ENCODE results near the gene IFIT3. TPM values are rescaled to one million over a fixed set of nuclear protein-coding genes. Genes with fewer than 3 reads are reported as not detected.

IFIT3 gene
- total and polyA plus RNA-seq, 5 experiments from 2014 or later: 0.57 to 3.2 (median 1.0) TPM

Other genes starting within 250 kb of the IFIT3 start
- not detected for gene CH25H, start 120.7 kb upstream of the IFIT3 start, total RNA-seq
- gene CH25H, start 120.7 kb upstream of the IFIT3 start, polyA plus RNA-seq: under 1 TPM in 2 of 3 donors, not detected in 1; 0.28 to 0.82 TPM
- gene LIPA, start 76.2 kb upstream of the IFIT3 start, total RNA-seq: 10 to 100 TPM; 31.2 to 38.4 TPM
- 100 to 1,000 TPM in 1 of 3 donors, 10 to 100 TPM in 2; 86.7 to 102 (median 88.6) TPM for gene LIPA, start 76.2 kb upstream of the IFIT3 start, polyA plus RNA-seq
- gene IFIT2, start 26.0 kb upstream of the IFIT3 start, total RNA-seq: 1 to 10 TPM; 5.6 to 7.0 TPM
- gene IFIT2, start 26.0 kb upstream of the IFIT3 start, polyA plus RNA-seq: 1 to 10 TPM; 3.7 to 7.0 (median 5.7) TPM
- gene IFIT1B, start 50.1 kb downstream of the IFIT3 start, total RNA-seq: not detected
- gene IFIT1B, start 50.1 kb downstream of the IFIT3 start, polyA plus RNA-seq: not detected
- gene IFIT1, start 64.6 kb downstream of the IFIT3 start, total RNA-seq: 1 to 10 TPM; 2.9 to 3.7 TPM
- gene IFIT1, start 64.6 kb downstream of the IFIT3 start, polyA plus RNA-seq: 1 to 10 TPM; 1.0 to 6.9 (median 2.9) TPM
- gene IFIT5, start 86.6 kb downstream of the IFIT3 start, total RNA-seq: 10 to 100 TPM; 22.0 to 23.4 TPM
- gene IFIT5, start 86.6 kb downstream of the IFIT3 start, polyA plus RNA-seq: 10 to 100 TPM in 2 of 3 donors, 1 to 10 TPM in 1; 9.0 to 10.6 (median 10.3) TPM
- gene SLC16A12, start 207.6 kb downstream of the IFIT3 start, total RNA-seq: not detected
- gene SLC16A12, start 207.6 kb downstream of the IFIT3 start, polyA plus RNA-seq: not detected